Fibroblast of lung (primary cell): ENCODE measurements around the gene LTBP2.

ENCODE experiments used
- CTCF ChIP-seq, 2 donors: IDR thresholded peaks in 1 of 2; conservative IDR thresholded peaks in 1 of 2; 1 replicate in 1 of 2; 2 replicates in 1 of 2; pipeline ENCODE4 v1.5.1; 2011 to 2012; ENCODE audit warnings: low read length in 2 of 2, control low read depth in 1 of 2, inconsistent platforms in 1 of 2, low read depth in 1 of 2, mild to moderate bottlenecking in 1 of 2
- EZH2 ChIP-seq: IDR thresholded peaks from 2 replicates; pipeline ENCODE4 v1.5.1; 2012; ENCODE audit warnings: low read length, control low read depth, mild to moderate bottlenecking; ENCODE audit errors: missing control alignments

- TF ChIP-seq CTCF (conservative IDR thresholded peaks at IDR 0.05 in 1 of 2, IDR thresholded peaks at IDR 0.05 in 1 of 2; ENCODE audit: low read depth in 1 of 2, low read length in 2 of 2) (no peak), EZH2 (no peak)
These were observed 135.9 kb downstream of the LTBP2 start for GRCh38 chr14:74476107-74476506.
